NCI-H2171 treated with DMSO at 0.1 percent for 48 hours (cell line): ENCODE results near the gene OSGEPL1.
"Not testable (repeated sequence)": the region's sequence is repeated elsewhere in the genome, so short reads cannot be mapped to it uniquely, and the experiment has no call there.

ENCODE experiments used
- DNase-seq: peaks from one replicate; lab custom pipeline; 2025; lab: John Stamatoyannopoulos, UW

The OSGEPL1 gene

GRCh38 chr2:189762551-189763298 is at the start of gene OSGEPL1:
Gene OSGEPL1, minus strand, starts transcription at chr2:189762792. Its CDS starts 1,152 bp downstream, at chr2:189761640.
- DNase-seq: peak; percentile 98

- no peak for DNase-seq
Observed at GRCh38 chr2:189803431-189803830, 40.8 kb upstream of the OSGEPL1 start.

GRCh38 chr2:189802396-189802912 is 39.9 kb upstream of the OSGEPL1 start:
- no peak for DNase-seq

- no peak for DNase-seq
Observed at GRCh38 chr2:189799531-189799930, 36.9 kb upstream of the OSGEPL1 start.

- DNase-seq: no peak
Observed at GRCh38 chr2:189799030-189799331, 36.4 kb upstream of the OSGEPL1 start.

GRCh38 chr2:189798312-189799029 is 35.9 kb upstream of the OSGEPL1 start:
- DNase-seq: peak; percentile 27

- no peak for DNase-seq
Observed at GRCh38 chr2:189797902-189798301, 35.3 kb upstream of the OSGEPL1 start.

GRCh38 chr2:189794310-189794709 is 31.7 kb upstream of the OSGEPL1 start:
- no peak for DNase-seq

- no peak for DNase-seq
Observed at GRCh38 chr2:189791338-189792042, 28.9 kb upstream of the OSGEPL1 start.

- peak; percentile 90 for DNase-seq
Observed at GRCh38 chr2:189783927-189784867, 21.6 kb upstream of the OSGEPL1 start, which contains the start of the genes ORMDL1 and PMS1. Gene ORMDL1, minus strand, starts transcription at chr2:189784339. Its CDS starts 1,744 bp downstream, at chr2:189782595. Gene PMS1, plus strand, starts transcription at chr2:189784450. Its CDS starts 7,360 bp downstream, at chr2:189791810.

GRCh38 chr2:189783451-189783926 is 20.9 kb upstream of the OSGEPL1 start:
- peak; percentile 43 for DNase-seq

- no peak for DNase-seq
Observed at GRCh38 chr2:189782221-189782671, 19.7 kb upstream of the OSGEPL1 start.

GRCh38 chr2:189772212-189772611 is 9.6 kb upstream of the OSGEPL1 start:
- no peak for DNase-seq

- DNase-seq: no peak
Observed at GRCh38 chr2:189770590-189771322, 8.2 kb upstream of the OSGEPL1 start.

GRCh38 chr2:189763908-189764661 is 1.5 kb upstream of the OSGEPL1 start:
- DNase-seq: peak; percentile 34

- no peak for DNase-seq
Observed at GRCh38 chr2:189762229-189762550, 402 bp downstream of the OSGEPL1 start.

- not testable (repeated sequence) for DNase-seq
Observed at GRCh38 chr2:189760154-189760553, 2.4 kb downstream of the OSGEPL1 start.

GRCh38 chr2:189756311-189756952 is 6.2 kb downstream of the OSGEPL1 start:
- DNase-seq: no peak

- peak; percentile 2 for DNase-seq
Observed at GRCh38 chr2:189751080-189751658, 11.4 kb downstream of the OSGEPL1 start.
